K562 (cell line): ENCODE measurements around the gene TFRC. TPM values are rescaled to one million over a fixed set of nuclear protein-coding genes. Genes with fewer than 3 reads are reported as not detected.

Experiments used
- CEBPZ ChIP-seq: fragments of 150-350 bp; IDR thresholded peaks from 2 replicates; pipeline ENCODE4 v1.6.1; 2014; ENCODE audit warnings: low read depth, mild to moderate bottlenecking, low read length, borderline replicate concordance
- HNRNPLL ChIP-seq: fragments of 200-400 bp; formaldehyde crosslinking; IDR thresholded peaks from 2 replicates; pipeline ENCODE4 v1.6.1; 2017; ENCODE audit warnings: low read length, low read depth, mild to moderate bottlenecking; ENCODE audit not compliant: poor library complexity, severe bottlenecking
- NFATC3 ChIP-seq: fragments of 450-650 bp; IDR thresholded peaks from 2 replicates; pipeline ENCODE4 v1.6.1; 2017; ENCODE audit warnings: mild to moderate bottlenecking
- NR2F6 ChIP-seq: fragments of 450-650 bp; formaldehyde crosslinking; IDR thresholded peaks from 2 replicates; pipeline ENCODE4 v1.4.0; 2020; ENCODE audit warnings: mild to moderate bottlenecking
- ZNF212 ChIP-seq: fragments of 450-650 bp; formaldehyde crosslinking; IDR thresholded peaks from 2 replicates; pipeline ENCODE4 v1.4.0; 2020; ENCODE audit warnings: mild to moderate bottlenecking
- ZSCAN32 ChIP-seq: fragments of 450-650 bp; formaldehyde crosslinking; IDR thresholded peaks from 2 replicates; pipeline ENCODE4 v1.4.0; 2020; ENCODE audit warnings: mild to moderate bottlenecking, moderate library complexity
- polyA plus RNA-seq, 8 experiments: library from polyadenylated mRNA; depleted of rRNA in 4 of 8; stranded (reverse) in 5 of 8; unstranded in 3 of 8; fragments of >200 nt; fragmentation: Nextera tagmentation in 2 of 8; fragmentation: Illumina TruSeq in 1 of 8; extraction: Ambion mirVana in 2 of 8; extraction: Trizol in 1 of 8; gene quantifications; 2 replicates each; pipeline versions ENCODE4 v1.2.1 to v1.2.3, GENCODE V29; 2011 to 2014; ENCODE audit warnings: inconsistent platforms in 1 of 8, missing spikeins in 1 of 8
- total RNA-seq, 7 experiments: library from RNA; depleted of rRNA in 6 of 7; stranded (reverse); fragments of >200 nt in 6 of 7; fragmentation: Illumina TruSeq in 2 of 7; extraction: Trizol in 2 of 7; gene quantifications; 2 replicates each; pipeline versions ENCODE4 v1.2.1 to v1.2.3, GENCODE V29; 2011 to 2021; ENCODE audit warnings: low replicate concordance in 1 of 7
- TF ChIP-seq, protein P1 (sequence below), 2 experiments: fragments of 450-650 bp; formaldehyde crosslinking in 1 of 2; IDR thresholded peaks; 2 replicates each; pipeline versions ENCODE4 v1.4.0 to v1.6.1; 2014 to 2020; ENCODE audit warnings: mild to moderate bottlenecking in 2 of 2, borderline replicate concordance in 1 of 2, low read depth in 1 of 2
- TF ChIP-seq, protein P2 (sequence below), 2 experiments: IDR thresholded peaks; 2 replicates each; pipeline ENCODE4 v1.6.1; 2012; ENCODE audit warnings: improper control_type of control experiment in 2 of 2, low read depth in 2 of 2, low read length in 2 of 2, borderline replicate concordance in 1 of 2
- TF ChIP-seq, protein P3 (sequence below): fragments of 450-650 bp; formaldehyde crosslinking; IDR thresholded peaks from 2 replicates; pipeline ENCODE4 v1.4.0; 2020; ENCODE audit warnings: mild to moderate bottlenecking, moderate library complexity

TFRC gene
- total and polyA plus RNA-seq, 9 of the 15 experiments (the other 6 are each of a cell fraction or from before 2014, with no cell fraction given): 149 to 679 (median 332) TPM

DNA sequence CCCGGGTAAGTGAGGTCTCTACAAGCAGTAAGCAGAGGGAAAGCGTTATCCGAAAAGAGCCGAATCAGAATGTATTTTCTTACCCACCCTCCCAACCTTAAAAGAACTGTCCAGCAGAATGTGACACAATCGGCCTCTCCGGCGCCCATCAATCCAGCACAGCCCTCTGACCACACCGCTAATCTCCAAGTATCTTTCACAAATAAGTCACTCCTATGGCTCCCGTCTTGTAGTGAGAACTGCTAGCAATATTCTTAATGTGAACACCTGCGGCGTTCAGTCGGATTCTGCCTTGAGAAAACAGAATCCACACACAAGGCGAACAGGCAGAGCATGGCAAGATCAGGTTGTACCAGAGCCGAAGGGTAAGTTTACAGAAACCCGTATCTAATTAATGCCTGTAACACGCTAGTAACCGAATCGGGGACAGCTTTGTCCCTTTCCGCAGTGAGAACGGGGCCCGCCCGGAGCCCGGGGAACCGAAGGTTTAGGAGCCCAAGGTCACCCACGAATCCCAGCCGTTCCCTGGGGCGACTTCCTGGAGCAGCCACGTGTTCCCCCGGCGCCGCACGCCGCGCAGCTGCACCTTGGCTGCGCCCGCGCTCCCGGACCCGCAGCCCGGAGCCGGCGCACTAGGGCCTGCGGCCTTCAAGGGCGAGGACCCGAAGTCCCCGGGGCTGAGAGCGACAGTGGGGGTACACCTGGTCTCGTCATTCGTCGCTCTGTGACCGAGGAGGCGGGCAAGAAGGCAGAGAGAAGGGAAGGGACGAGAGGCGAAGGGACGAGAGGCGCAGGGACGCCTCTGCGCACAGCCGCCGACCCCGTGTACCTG lies 672 bp downstream of the TFRC start (continued):
- TF ChIP-seq, protein P1, sequence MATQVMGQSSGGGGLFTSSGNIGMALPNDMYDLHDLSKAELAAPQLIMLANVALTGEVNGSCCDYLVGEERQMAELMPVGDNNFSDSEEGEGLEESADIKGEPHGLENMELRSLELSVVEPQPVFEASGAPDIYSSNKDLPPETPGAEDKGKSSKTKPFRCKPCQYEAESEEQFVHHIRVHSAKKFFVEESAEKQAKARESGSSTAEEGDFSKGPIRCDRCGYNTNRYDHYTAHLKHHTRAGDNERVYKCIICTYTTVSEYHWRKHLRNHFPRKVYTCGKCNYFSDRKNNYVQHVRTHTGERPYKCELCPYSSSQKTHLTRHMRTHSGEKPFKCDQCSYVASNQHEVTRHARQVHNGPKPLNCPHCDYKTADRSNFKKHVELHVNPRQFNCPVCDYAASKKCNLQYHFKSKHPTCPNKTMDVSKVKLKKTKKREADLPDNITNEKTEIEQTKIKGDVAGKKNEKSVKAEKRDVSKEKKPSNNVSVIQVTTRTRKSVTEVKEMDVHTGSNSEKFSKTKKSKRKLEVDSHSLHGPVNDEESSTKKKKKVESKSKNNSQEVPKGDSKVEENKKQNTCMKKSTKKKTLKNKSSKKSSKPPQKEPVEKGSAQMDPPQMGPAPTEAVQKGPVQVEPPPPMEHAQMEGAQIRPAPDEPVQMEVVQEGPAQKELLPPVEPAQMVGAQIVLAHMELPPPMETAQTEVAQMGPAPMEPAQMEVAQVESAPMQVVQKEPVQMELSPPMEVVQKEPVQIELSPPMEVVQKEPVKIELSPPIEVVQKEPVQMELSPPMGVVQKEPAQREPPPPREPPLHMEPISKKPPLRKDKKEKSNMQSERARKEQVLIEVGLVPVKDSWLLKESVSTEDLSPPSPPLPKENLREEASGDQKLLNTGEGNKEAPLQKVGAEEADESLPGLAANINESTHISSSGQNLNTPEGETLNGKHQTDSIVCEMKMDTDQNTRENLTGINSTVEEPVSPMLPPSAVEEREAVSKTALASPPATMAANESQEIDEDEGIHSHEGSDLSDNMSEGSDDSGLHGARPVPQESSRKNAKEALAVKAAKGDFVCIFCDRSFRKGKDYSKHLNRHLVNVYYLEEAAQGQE (IDR thresholded peaks at IDR 0.05; ENCODE audit: borderline replicate concordance): peak; percentile 87
- TF ChIP-seq, protein P1 (CRISPR knock-in tag; IDR thresholded peaks at IDR 0.05; ENCODE audit: low read depth): no peak
- TF ChIP-seq CEBPZ: no peak
- peak; percentile 29; the same call in 1 of the 2 replicates for TF ChIP-seq NFATC3
- TF ChIP-seq, protein P2, sequence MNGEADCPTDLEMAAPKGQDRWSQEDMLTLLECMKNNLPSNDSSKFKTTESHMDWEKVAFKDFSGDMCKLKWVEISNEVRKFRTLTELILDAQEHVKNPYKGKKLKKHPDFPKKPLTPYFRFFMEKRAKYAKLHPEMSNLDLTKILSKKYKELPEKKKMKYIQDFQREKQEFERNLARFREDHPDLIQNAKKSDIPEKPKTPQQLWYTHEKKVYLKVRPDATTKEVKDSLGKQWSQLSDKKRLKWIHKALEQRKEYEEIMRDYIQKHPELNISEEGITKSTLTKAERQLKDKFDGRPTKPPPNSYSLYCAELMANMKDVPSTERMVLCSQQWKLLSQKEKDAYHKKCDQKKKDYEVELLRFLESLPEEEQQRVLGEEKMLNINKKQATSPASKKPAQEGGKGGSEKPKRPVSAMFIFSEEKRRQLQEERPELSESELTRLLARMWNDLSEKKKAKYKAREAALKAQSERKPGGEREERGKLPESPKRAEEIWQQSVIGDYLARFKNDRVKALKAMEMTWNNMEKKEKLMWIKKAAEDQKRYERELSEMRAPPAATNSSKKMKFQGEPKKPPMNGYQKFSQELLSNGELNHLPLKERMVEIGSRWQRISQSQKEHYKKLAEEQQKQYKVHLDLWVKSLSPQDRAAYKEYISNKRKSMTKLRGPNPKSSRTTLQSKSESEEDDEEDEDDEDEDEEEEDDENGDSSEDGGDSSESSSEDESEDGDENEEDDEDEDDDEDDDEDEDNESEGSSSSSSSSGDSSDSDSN (IDR thresholded peaks at IDR 0.05; ENCODE audit: borderline replicate concordance in 1 of 2, low read depth in 2 of 2, low read length in 2 of 2): peak in 1 of 2 experiments; percentile 52; a peak in 1 of 4 replicates
- TF ChIP-seq NR2F6: 0 out of 2 replicates have a peak, but pooled peaks have one; percentile 42
- TF ChIP-seq ZSCAN32 (CRISPR knock-in tag): 0 out of 2 replicates have a peak, but pooled peaks have one; percentile 36
- TF ChIP-seq HNRNPLL: peak; percentile 17
- TF ChIP-seq ZNF212 (CRISPR knock-in tag): 0 out of 2 replicates have a peak, but pooled peaks have one; percentile 54
- TF ChIP-seq, protein P3, sequence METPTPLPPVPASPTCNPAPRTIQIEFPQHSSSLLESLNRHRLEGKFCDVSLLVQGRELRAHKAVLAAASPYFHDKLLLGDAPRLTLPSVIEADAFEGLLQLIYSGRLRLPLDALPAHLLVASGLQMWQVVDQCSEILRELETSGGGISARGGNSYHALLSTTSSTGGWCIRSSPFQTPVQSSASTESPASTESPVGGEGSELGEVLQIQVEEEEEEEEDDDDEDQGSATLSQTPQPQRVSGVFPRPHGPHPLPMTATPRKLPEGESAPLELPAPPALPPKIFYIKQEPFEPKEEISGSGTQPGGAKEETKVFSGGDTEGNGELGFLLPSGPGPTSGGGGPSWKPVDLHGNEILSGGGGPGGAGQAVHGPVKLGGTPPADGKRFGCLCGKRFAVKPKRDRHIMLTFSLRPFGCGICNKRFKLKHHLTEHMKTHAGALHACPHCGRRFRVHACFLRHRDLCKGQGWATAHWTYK (CRISPR knock-in tag): peak; percentile 49; the same call in 1 of the 2 replicates
